ENCODE results near the gene ZNF385D.

ZNF385D gene

DNA sequence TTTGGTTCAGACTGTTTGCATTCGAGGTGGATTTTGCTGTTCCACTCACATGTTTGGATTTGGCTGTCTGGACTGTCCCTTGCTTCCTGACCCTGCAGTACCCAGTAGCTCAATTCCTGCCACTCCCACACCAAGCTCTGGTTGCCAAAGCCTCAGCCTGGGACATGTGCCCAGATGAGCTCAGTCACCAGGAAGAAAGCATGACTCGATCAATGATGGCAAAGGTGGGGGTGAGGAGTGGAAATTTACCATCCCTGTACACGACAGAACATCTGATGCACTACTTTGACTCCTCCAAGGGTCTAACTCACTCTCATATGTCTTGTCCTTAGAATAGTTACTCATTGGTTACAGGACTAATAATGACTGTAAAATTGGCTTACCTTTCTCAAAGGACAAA, 45.2 kb downstream of the ZNF385D start:
- DNase-seq (ENCODE audit: low read depth): no peak
- TF ChIP-seq CTCF (IDR thresholded peaks at IDR 0.05; ENCODE audit: low read depth, low read length) (no peak), MAX (IDR thresholded peaks at IDR 0.05; ENCODE audit: low read depth, low read length) (no peak), MYC (IDR thresholded peaks at IDR 0.05; ENCODE audit: low read depth, low read length) (no peak), POLR2A (IDR thresholded peaks at IDR 0.05; ENCODE audit: extremely low read depth, insufficient read length) (no peak)
- H3K4me3 ChIP-seq (ENCODE audit: low read depth, low read length): no peak overlapping the region

DNA sequence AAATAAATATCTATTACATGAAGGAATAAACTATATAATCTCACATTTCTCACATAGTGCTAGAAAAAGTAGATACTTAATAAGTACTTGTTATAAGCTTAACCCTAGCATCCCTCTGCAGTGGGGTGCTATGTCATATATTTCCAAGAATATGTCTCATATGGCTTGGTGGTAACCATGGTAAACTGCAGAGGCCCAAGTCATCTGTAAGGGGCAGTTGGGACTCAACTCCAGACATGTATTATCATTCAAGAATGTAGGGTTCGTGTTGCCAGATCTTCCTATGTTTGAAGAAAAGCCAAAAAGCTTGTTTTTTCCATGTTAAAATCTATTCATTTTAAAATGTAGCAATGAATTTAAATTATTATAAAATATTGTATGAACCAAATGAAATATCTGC, 46.2 kb downstream of the ZNF385D start:
- no peak for TF ChIP-seq POLR2A (IDR thresholded peaks at IDR 0.05; ENCODE audit: extremely low read depth, insufficient read length)
- no peak for TF ChIP-seq MAX (IDR thresholded peaks at IDR 0.05; ENCODE audit: low read depth, low read length)
- TF ChIP-seq CTCF (IDR thresholded peaks at IDR 0.05; ENCODE audit: low read depth, low read length): no peak
- TF ChIP-seq MYC (IDR thresholded peaks at IDR 0.05; ENCODE audit: low read depth, low read length): no peak
- no peak for DNase-seq (ENCODE audit: low read depth)
- no peak overlapping the region for H3K4me3 ChIP-seq (ENCODE audit: low read depth, low read length)

GRCh38 chr3:21703291-21703690, 47.7 kb downstream of the ZNF385D start:
- DNase-seq (ENCODE audit: low read depth): no peak
- TF ChIP-seq MAX (IDR thresholded peaks at IDR 0.05; ENCODE audit: low read depth, low read length) (no peak), POLR2A (IDR thresholded peaks at IDR 0.05; ENCODE audit: extremely low read depth, insufficient read length) (no peak), CTCF (IDR thresholded peaks at IDR 0.05; ENCODE audit: low read depth, low read length) (no peak), MYC (IDR thresholded peaks at IDR 0.05; ENCODE audit: low read depth, low read length) (no peak)
- H3K4me3 ChIP-seq (ENCODE audit: low read depth, low read length): no peak overlapping the region

- H3K4me3 ChIP-seq (ENCODE audit: low read depth, low read length): no peak overlapping the region
- DNase-seq (ENCODE audit: low read depth): no peak
- TF ChIP-seq POLR2A (IDR thresholded peaks at IDR 0.05; ENCODE audit: extremely low read depth, insufficient read length): no peak
Measured at GRCh38 chr3:21697707-21698106, 53.3 kb downstream of the ZNF385D start.

GRCh38 chr3:21694506-21694905, 56.5 kb downstream of the ZNF385D start:
- TF ChIP-seq MAX (IDR thresholded peaks at IDR 0.05; ENCODE audit: low read depth, low read length): no peak
- no peak for TF ChIP-seq MYC (IDR thresholded peaks at IDR 0.05; ENCODE audit: low read depth, low read length)
- TF ChIP-seq POLR2A (IDR thresholded peaks at IDR 0.05; ENCODE audit: extremely low read depth, insufficient read length): no peak
- no peak for TF ChIP-seq CTCF (IDR thresholded peaks at IDR 0.05; ENCODE audit: low read depth, low read length)
- no peak overlapping the region for H3K4me3 ChIP-seq (ENCODE audit: low read depth, low read length)
- no peak for DNase-seq (ENCODE audit: low read depth)

GRCh38 chr3:21691036-21691435, 60.0 kb downstream of the ZNF385D start:
- no peak for DNase-seq (ENCODE audit: low read depth)
- H3K4me3 ChIP-seq (ENCODE audit: low read depth, low read length): no peak overlapping the region
- TF ChIP-seq POLR2A (IDR thresholded peaks at IDR 0.05; ENCODE audit: extremely low read depth, insufficient read length) (no peak), CTCF (IDR thresholded peaks at IDR 0.05; ENCODE audit: low read depth, low read length) (no peak), MAX (IDR thresholded peaks at IDR 0.05; ENCODE audit: low read depth, low read length) (no peak), MYC (IDR thresholded peaks at IDR 0.05; ENCODE audit: low read depth, low read length) (no peak)

Data from NB4 (cell line).